Progenitor cell of endocrine pancreas (in vitro differentiated cells): Measurements from ENCODE around the gene CTPS2. TPM values are rescaled to one million over a fixed set of nuclear protein-coding genes. Genes with fewer than 3 reads are reported as not detected.

ENCODE experiments used
- DNase-seq: peaks from one replicate; pipeline ENCODE4 v3.0.0; 2021; ENCODE audit warnings: low spot score; ENCODE audit not compliant: unreplicated experiment
- H3K27ac Mint-ChIP-seq: 2 replicates; pipeline ENCODE4 v1.8.0; 2021; ENCODE audit warnings: mild to moderate bottlenecking, moderate library complexity, mixed read lengths
- H3K27me3 Mint-ChIP-seq: 2 replicates; pipeline ENCODE4 v1.8.0; 2021; ENCODE audit warnings: mixed read lengths
- H3K36me3 Mint-ChIP-seq: 2 replicates; pipeline ENCODE4 v1.8.0; 2022; ENCODE audit warnings: mixed read lengths; ENCODE audit not compliant: insufficient read depth
- H3K4me1 Mint-ChIP-seq: 2 replicates; pipeline ENCODE4 v1.8.0; 2021; ENCODE audit warnings: low read depth, mixed read lengths
- H3K4me3 Mint-ChIP-seq: 2 replicates; pipeline ENCODE4 v1.8.0; 2021; ENCODE audit warnings: low read depth, mild to moderate bottlenecking, moderate library complexity, mixed read lengths
- H3K9me3 Mint-ChIP-seq: 2 replicates; pipeline ENCODE4 v1.8.0; 2021; ENCODE audit warnings: low read depth, mixed read lengths
- total RNA-seq: library from RNA; stranded (reverse); gene quantifications from 2 replicates; pipeline ENCODE4 v1.2.1, GENCODE V29; 2021
- TF ChIP-seq, protein P1 (sequence below): fragments of 200-600 bp; sonication (generic); IDR thresholded peaks from one replicate; pipeline ENCODE4 v1.5.0; 2021; ENCODE audit warnings: antibody characterized with exemption, mild to moderate bottlenecking; ENCODE audit not compliant: unreplicated experiment

CTPS2 gene
- total RNA-seq, 1 donor from 2014 or later = 111 TPM

DNA sequence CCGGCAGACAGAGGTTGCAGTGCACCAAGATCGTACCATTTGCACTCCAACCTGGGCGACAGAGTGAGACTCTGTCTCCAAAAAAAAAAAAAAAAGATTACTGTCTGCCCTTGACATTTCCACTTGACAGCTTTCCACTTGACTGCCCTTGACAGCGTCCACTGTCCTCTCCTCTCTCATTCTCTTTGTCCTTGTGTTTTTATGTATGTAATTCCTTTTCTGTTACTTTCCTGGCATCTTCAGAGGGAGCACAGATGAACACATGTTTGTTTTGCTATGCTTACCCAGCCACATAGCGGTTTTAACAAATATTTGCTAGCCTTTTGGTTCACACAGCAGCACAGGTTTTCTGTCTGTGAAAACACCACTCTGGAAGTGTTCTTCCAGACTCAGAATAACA is 33.2 kb upstream of the CTPS2 start:
- Mint-ChIP-seq H3K36me3 (peaks cover 32% of the 10 kb centered on the region), H3K27ac (no peak overlapping the region)

DNA sequence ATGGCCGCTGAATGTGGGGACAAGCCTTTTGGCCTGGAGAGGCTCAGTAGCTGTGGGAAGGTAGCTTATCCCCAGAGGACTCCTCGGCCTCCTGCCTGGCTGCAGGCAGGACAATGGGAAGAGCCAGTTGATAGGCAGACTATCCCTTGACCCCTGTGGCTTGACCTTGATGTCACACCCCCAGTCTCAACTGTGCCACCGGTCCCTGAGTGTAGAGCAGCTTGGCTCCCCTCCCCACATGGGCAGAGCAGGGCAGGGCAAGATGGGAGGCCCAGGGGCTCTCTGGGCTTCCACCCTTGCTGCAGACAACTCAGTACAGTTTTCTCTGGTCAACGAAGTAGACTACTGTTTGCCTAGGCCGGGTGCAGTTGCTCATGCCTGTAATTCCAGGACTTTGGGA is 32.6 kb upstream of the CTPS2 start:
- Mint-ChIP-seq H3K9me3 (no peaks in the 10 kb centered on the region), H3K27me3 (no peaks in the 10 kb centered on the region), H3K27ac (no peak overlapping the region), H3K4me3 (no peak overlapping the region), H3K4me1 (peaks cover 2% of the 10 kb centered on the region), H3K36me3 (peaks cover 27% of the 10 kb centered on the region)
- no peak for DNase-seq
- TF ChIP-seq, protein P1, sequence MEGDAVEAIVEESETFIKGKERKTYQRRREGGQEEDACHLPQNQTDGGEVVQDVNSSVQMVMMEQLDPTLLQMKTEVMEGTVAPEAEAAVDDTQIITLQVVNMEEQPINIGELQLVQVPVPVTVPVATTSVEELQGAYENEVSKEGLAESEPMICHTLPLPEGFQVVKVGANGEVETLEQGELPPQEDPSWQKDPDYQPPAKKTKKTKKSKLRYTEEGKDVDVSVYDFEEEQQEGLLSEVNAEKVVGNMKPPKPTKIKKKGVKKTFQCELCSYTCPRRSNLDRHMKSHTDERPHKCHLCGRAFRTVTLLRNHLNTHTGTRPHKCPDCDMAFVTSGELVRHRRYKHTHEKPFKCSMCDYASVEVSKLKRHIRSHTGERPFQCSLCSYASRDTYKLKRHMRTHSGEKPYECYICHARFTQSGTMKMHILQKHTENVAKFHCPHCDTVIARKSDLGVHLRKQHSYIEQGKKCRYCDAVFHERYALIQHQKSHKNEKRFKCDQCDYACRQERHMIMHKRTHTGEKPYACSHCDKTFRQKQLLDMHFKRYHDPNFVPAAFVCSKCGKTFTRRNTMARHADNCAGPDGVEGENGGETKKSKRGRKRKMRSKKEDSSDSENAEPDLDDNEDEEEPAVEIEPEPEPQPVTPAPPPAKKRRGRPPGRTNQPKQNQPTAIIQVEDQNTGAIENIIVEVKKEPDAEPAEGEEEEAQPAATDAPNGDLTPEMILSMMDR = no peak

More for the DNA sequence above, 33.2 kb upstream of the CTPS2 start:
- Mint-ChIP-seq H3K9me3 (no peaks in the 10 kb centered on the region), H3K4me3 (no peak overlapping the region), H3K4me1 (peaks cover 2% of the 10 kb centered on the region), H3K27me3 (no peaks in the 10 kb centered on the region)
- TF ChIP-seq, protein P1 = no peak
- DNase-seq = no peak

DNA sequence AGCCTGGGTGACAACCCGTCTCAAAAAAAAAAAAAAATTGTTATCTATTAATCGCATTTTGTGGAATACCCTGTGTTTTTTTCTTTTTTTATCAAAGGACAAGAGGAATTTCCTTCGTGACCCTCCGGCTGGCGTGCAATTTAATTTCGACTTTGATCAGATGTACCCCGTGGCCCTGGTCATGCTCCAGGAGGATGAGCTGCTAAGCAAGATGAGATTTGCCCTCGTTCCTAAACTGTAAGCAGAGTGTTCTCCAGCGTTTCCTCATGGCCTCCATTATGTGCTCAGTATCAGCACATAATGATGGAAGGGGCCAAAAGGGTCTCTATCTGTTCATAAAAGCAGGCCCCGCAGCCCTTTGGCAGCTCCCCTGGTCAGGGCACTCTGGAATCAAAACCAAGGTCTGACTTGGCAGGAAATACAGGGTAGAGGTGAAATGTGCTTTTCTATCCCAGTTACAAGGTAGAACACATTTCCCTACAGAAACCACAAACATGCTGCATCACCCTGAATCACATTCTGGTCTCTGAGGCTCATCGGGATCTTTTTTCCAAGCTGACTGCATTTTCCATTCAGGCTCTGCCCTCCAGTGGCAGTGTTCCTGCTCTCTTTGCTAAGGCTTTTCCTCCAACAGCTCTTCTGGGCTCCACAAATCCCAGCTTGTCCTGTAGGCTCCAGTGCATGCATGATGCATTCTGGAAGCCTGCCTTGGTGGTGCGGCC is 31.3 kb upstream of the CTPS2 start:
- H3K27ac Mint-ChIP-seq = no peak overlapping the region
- TF ChIP-seq, protein P1 = no peak
- DNase-seq = no peak
- no peaks in the 10 kb centered on the region for H3K9me3 Mint-ChIP-seq
- no peaks in the 10 kb centered on the region for H3K27me3 Mint-ChIP-seq
- peaks cover 25% of the 10 kb centered on the region for H3K36me3 Mint-ChIP-seq
- no peak overlapping the region for H3K4me3 Mint-ChIP-seq
- peaks cover 2% of the 10 kb centered on the region for H3K4me1 Mint-ChIP-seq

DNA sequence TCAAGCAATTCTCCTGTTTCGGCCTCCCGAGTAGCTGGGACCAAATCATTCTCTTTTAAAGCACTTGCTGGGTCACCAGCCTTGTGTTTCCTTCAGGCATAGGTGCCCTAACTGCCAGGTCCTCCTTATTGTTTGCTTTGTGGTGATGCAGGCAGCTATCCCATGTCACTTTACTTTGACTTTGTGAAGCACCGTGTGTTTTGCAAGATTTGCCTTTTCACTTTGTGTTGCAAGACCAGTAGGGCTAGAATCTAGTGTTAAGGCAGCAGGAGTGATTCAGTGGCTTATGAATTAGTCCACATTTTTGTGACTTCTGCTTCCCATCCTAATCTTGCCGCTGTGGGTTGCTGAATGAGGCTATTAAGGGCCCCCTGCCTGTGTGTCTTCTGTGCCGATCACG is 27.1 kb upstream of the CTPS2 start:
- no peak overlapping the region for H3K4me3 Mint-ChIP-seq
- peaks cover 25% of the 10 kb centered on the region for H3K36me3 Mint-ChIP-seq
- TF ChIP-seq, protein P1 = no peak
- no peak overlapping the region for H3K27ac Mint-ChIP-seq
- H3K27me3 Mint-ChIP-seq = no peaks in the 10 kb centered on the region
- H3K9me3 Mint-ChIP-seq = no peaks in the 10 kb centered on the region
- DNase-seq = no peak
- H3K4me1 Mint-ChIP-seq = no peaks in the 10 kb centered on the region

DNA sequence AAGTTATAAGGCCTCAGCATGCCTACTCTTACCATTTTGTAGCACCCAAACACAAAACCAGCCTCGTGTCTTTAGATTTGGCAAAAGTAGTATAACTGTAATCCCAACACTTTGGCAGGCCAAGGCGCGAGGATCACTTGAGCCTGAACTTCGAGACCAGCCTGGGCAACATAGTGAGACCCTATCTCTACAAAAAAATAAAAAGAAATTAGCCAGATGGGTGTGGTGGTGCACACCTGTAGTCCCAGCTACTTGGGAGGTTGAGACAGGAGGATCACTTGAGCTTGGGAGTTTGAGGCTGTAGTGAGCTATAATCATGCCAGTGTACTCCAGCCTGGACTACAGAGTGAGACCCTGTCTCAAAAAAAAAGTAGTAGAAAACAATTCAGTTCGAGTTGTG is 24.6 kb upstream of the CTPS2 start:
- H3K9me3 Mint-ChIP-seq = no peaks in the 10 kb centered on the region
- peaks cover 2% of the 10 kb centered on the region for H3K4me1 Mint-ChIP-seq
- H3K36me3 Mint-ChIP-seq = peaks cover 19% of the 10 kb centered on the region
- H3K27ac Mint-ChIP-seq = no peak overlapping the region
- H3K27me3 Mint-ChIP-seq = no peaks in the 10 kb centered on the region
- no peak overlapping the region for H3K4me3 Mint-ChIP-seq
- TF ChIP-seq, protein P1 = no peak
- no peak for DNase-seq
